NT2/D1 (cell line): Measurements from ENCODE around the gene TRPM2.
A peak's percentile ranks its signal among the peaks of the same experiment; 100 is the strongest.

Experiments
- DNase-seq: peaks from one replicate; pipeline ENCODE4 v3.0.0-alpha.2; 2011; ENCODE audit warnings: low read depth, low spot score
- H3K27me3 ChIP-seq: 2 replicates; pipeline ENCODE4 v1.6.0; 2011; ENCODE audit warnings: mild to moderate bottlenecking; ENCODE audit not compliant: insufficient read length, insufficient read depth
- H3K36me3 ChIP-seq: 2 replicates; pipeline ENCODE4 v1.6.1; 2011; ENCODE audit warnings: mild to moderate bottlenecking, low read length, mixed read lengths; ENCODE audit not compliant: insufficient read depth, insufficient read length
- H3K4me1 ChIP-seq: 2 replicates; pipeline ENCODE4 v1.5.1; 2011; ENCODE audit not compliant: insufficient read depth, insufficient read length
- H3K4me3 ChIP-seq: 2 replicates; pipeline ENCODE4 v1.5.1; 2011; ENCODE audit warnings: low read depth; ENCODE audit not compliant: insufficient read length
- H3K9ac ChIP-seq: 2 replicates; pipeline ENCODE4 v1.6.0; 2011; ENCODE audit warnings: low read depth; ENCODE audit not compliant: insufficient read length
- H3K9me3 ChIP-seq: 2 replicates; pipeline ENCODE4 v1.5.1; 2011; ENCODE audit warnings: mild to moderate bottlenecking, low read length; ENCODE audit not compliant: insufficient read depth
- SUZ12 ChIP-seq: IDR thresholded peaks from 2 replicates; pipeline ENCODE4 v1.6.1; 2011; ENCODE audit not compliant: insufficient read length, insufficient read depth; ENCODE audit errors: extremely low read depth
- YY1 ChIP-seq: IDR thresholded peaks from 2 replicates; pipeline ENCODE4 v1.6.1; 2011; ENCODE audit not compliant: insufficient read length, insufficient read depth
- ZNF274 ChIP-seq: IDR thresholded peaks from 2 replicates; pipeline ENCODE4 v1.6.1; 2011; ENCODE audit warnings: mild to moderate bottlenecking, low read depth, low read length

The TRPM2 gene

GRCh38 chr21:44421901-44422840 is 68.8 kb downstream of the TRPM2 start:
- Histone ChIP-seq H3K9me3 (peaks cover 17% of the 10 kb centered on the region; the same call in 1 of the 2 replicates), H3K27me3 (no peaks in the 10 kb centered on the region), H3K9ac (no peak overlapping the region), H3K36me3 (no peaks in the 10 kb centered on the region), H3K4me3 (no peak overlapping the region), H3K4me1 (peaks cover 20% of the 10 kb centered on the region)
- DNase-seq = no peak
- TF ChIP-seq YY1 = no peak
- TF ChIP-seq ZNF274 = no peak
- no peak for TF ChIP-seq SUZ12

- no peak overlapping the region for H3K4me3 ChIP-seq
- H3K4me1 ChIP-seq = peaks cover 20% of the 10 kb centered on the region
- no peaks in the 10 kb centered on the region for H3K36me3 ChIP-seq
- peaks cover 16% of the 10 kb centered on the region for H3K9me3 ChIP-seq
- no peak for DNase-seq
- TF ChIP-seq ZNF274 = no peak
- TF ChIP-seq SUZ12 = no peak
- TF ChIP-seq YY1 = no peak
- H3K27me3 ChIP-seq = no peaks in the 10 kb centered on the region
- H3K9ac ChIP-seq = no peak overlapping the region
Measured at GRCh38 chr21:44423312-44423821, 69.9 kb downstream of the TRPM2 start.

GRCh38 chr21:44423941-44424607 is 70.7 kb downstream of the TRPM2 start:
- H3K9ac ChIP-seq = no peak overlapping the region
- H3K36me3 ChIP-seq = no peaks in the 10 kb centered on the region
- DNase-seq = no peak
- H3K4me1 ChIP-seq = peaks cover 17% of the 10 kb centered on the region
- H3K9me3 ChIP-seq = peaks cover 20% of the 10 kb centered on the region
- no peaks in the 10 kb centered on the region for H3K27me3 ChIP-seq
- TF ChIP-seq YY1 = no peak
- TF ChIP-seq SUZ12 = no peak
- no peak for TF ChIP-seq ZNF274
- no peak overlapping the region for H3K4me3 ChIP-seq

- peaks cover 16% of the 10 kb centered on the region for H3K4me1 ChIP-seq
- H3K36me3 ChIP-seq = no peaks in the 10 kb centered on the region
- no peaks in the 10 kb centered on the region for H3K27me3 ChIP-seq
- peak overlapping the region; percentile 5 for H3K9ac ChIP-seq
- TF ChIP-seq YY1 (no peak), ZNF274 (no peak), SUZ12 (no peak)
- DNase-seq = no peak
- H3K4me3 ChIP-seq = no peak overlapping the region
- H3K9me3 ChIP-seq = peaks cover 19% of the 10 kb centered on the region
Measured at GRCh38 chr21:44424608-44425306, 71.3 kb downstream of the TRPM2 start.

GRCh38 chr21:44425307-44425894 is 72.0 kb downstream of the TRPM2 start:
- Histone ChIP-seq H3K9ac (peak overlapping the region; percentile 45), H3K4me1 (peaks cover 16% of the 10 kb centered on the region), H3K4me3 (no peak overlapping the region), H3K9me3 (peaks cover 22% of the 10 kb centered on the region), H3K36me3 (no peaks in the 10 kb centered on the region), H3K27me3 (no peaks in the 10 kb centered on the region)
- no peak for DNase-seq
- TF ChIP-seq SUZ12 (no peak), ZNF274 (no peak), YY1 (no peak)

GRCh38 chr21:44425895-44426662 is 72.7 kb downstream of the TRPM2 start:
- Histone ChIP-seq H3K4me3 (no peak overlapping the region), H3K36me3 (no peaks in the 10 kb centered on the region), H3K27me3 (no peaks in the 10 kb centered on the region), H3K9me3 (peaks cover 29% of the 10 kb centered on the region), H3K4me1 (peaks cover 16% of the 10 kb centered on the region), H3K9ac (no peak overlapping the region)
- no peak for DNase-seq
- TF ChIP-seq YY1 (no peak), ZNF274 (no peak), SUZ12 (no peak)
